Measurements from ENCODE around the gene TXK. TPM values are rescaled to one million over a fixed set of nuclear protein-coding genes. Genes with fewer than 3 reads are reported as not detected.

TXK gene
- total RNA-seq, 3 donors from 2014 or later = 1.8 to 3.1 (median 2.4) TPM

GRCh38 chr4:48030470-48030869 is 103.6 kb downstream of the TXK start:
- Histone ChIP-seq H3K4me1 (ENCODE audit: low read depth) (peaks cover 4% of the 10 kb centered on the region), H3K4me3 (no peak overlapping the region), H3K9me3 (no peaks in the 10 kb centered on the region), H3K36me3 (ENCODE audit: low read depth) (no peaks in the 10 kb centered on the region)
- no peak for TF ChIP-seq CTCF (IDR thresholded peaks at IDR 0.05)
- intact Hi-C loops (cut with DNase I, micrococcal nuclease) = no loop called here
- DNase-seq = no peak
- no peak for ATAC-seq

GRCh38 chr4:48028696-48029095 is 105.4 kb downstream of the TXK start:
- ATAC-seq (no peak), DNase-seq (no peak)
- TF ChIP-seq CTCF (IDR thresholded peaks at IDR 0.05) = no peak
- Histone ChIP-seq H3K9me3 (no peaks in the 10 kb centered on the region), H3K36me3 (ENCODE audit: low read depth) (no peaks in the 10 kb centered on the region), H3K4me1 (ENCODE audit: low read depth) (peaks cover 9% of the 10 kb centered on the region), H3K4me3 (no peak overlapping the region)
- intact Hi-C loops (cut with DNase I, micrococcal nuclease) = no loop called here

- ATAC-seq = no peak
- TF ChIP-seq CTCF (IDR thresholded peaks at IDR 0.05) = no peak
- intact Hi-C loops (cut with DNase I, micrococcal nuclease) = no loop called here
- no peak for DNase-seq
- no peaks in the 10 kb centered on the region for H3K36me3 ChIP-seq (ENCODE audit: low read depth)
- no peak overlapping the region for H3K4me3 ChIP-seq
- peaks cover 15% of the 10 kb centered on the region for H3K4me1 ChIP-seq (ENCODE audit: low read depth)
- no peaks in the 10 kb centered on the region for H3K9me3 ChIP-seq
Measured at GRCh38 chr4:48027653-48028052, 106.4 kb downstream of the TXK start.

- no peak for DNase-seq
- no peak overlapping the region for H3K4me3 ChIP-seq
- TF ChIP-seq CTCF (IDR thresholded peaks at IDR 0.05) = no peak
- peak; percentile 10 for ATAC-seq
- H3K9me3 ChIP-seq = no peaks in the 10 kb centered on the region
- H3K4me1 ChIP-seq (ENCODE audit: low read depth) = peaks cover 20% of the 10 kb centered on the region
- intact Hi-C loops (cut with DNase I, micrococcal nuclease) = no loop called here
- no peaks in the 10 kb centered on the region for H3K36me3 ChIP-seq (ENCODE audit: low read depth)
Measured at GRCh38 chr4:48025005-48025404, 109.0 kb downstream of the TXK start.

GRCh38 chr4:48024522-48024921 is 109.5 kb downstream of the TXK start:
- H3K4me1 ChIP-seq (ENCODE audit: low read depth) = peaks cover 25% of the 10 kb centered on the region
- no peaks in the 10 kb centered on the region for H3K9me3 ChIP-seq
- H3K36me3 ChIP-seq (ENCODE audit: low read depth) = no peaks in the 10 kb centered on the region
- H3K4me3 ChIP-seq = no peak overlapping the region
- intact Hi-C loops (cut with DNase I, micrococcal nuclease) = no loop called here
- DNase-seq (no peak), ATAC-seq (no peak)
- TF ChIP-seq CTCF (IDR thresholded peaks at IDR 0.05) = no peak

- no peak for TF ChIP-seq CTCF (IDR thresholded peaks at IDR 0.05)
- H3K4me1 ChIP-seq (ENCODE audit: low read depth) = peaks cover 37% of the 10 kb centered on the region
- no peaks in the 10 kb centered on the region for H3K36me3 ChIP-seq (ENCODE audit: low read depth)
- H3K4me3 ChIP-seq = no peak overlapping the region
- DNase-seq (no peak), ATAC-seq (peak; percentile 83)
- H3K9me3 ChIP-seq = no peaks in the 10 kb centered on the region
- intact Hi-C loops (cut with DNase I, micrococcal nuclease) = no loop called here
Measured at GRCh38 chr4:48022192-48022799, 111.8 kb downstream of the TXK start.
